ENCODE measurements around the gene TCFL5. TPM values are rescaled to one million over a fixed set of nuclear protein-coding genes. Genes with fewer than 3 reads are reported as not detected.

Gene TCFL5
- total RNA-seq, 1 donor from 2014 or later: 7.2 TPM

- intact Hi-C loops (cut with micrococcal nuclease): no loop called here
Observed at GRCh38 chr20:62835931-62836861, 25.4 kb downstream of the TCFL5 start.

- intact Hi-C loops (cut with micrococcal nuclease): no loop called here
Observed at GRCh38 chr20:62834967-62835730, 26.5 kb downstream of the TCFL5 start.

- intact Hi-C loops (cut with micrococcal nuclease): no loop called here
Observed at GRCh38 chr20:62832951-62833391, 28.7 kb downstream of the TCFL5 start.

- intact Hi-C loops (cut with micrococcal nuclease): no loop called here
Observed at GRCh38 chr20:62832212-62832922, 29.3 kb downstream of the TCFL5 start.

- intact Hi-C loops (cut with micrococcal nuclease): no loop called here
Observed at GRCh38 chr20:62831854-62832211, 29.8 kb downstream of the TCFL5 start.

- intact Hi-C loops (cut with micrococcal nuclease): no loop called here
Observed at GRCh38 chr20:62831361-62831788, 30.2 kb downstream of the TCFL5 start.

GRCh38 chr20:62830821-62831220 lies 30.8 kb downstream of the TCFL5 start:
- intact Hi-C loops (cut with micrococcal nuclease): no loop called here

GRCh38 chr20:62830251-62830650 lies 31.4 kb downstream of the TCFL5 start:
- intact Hi-C loops (cut with micrococcal nuclease): no loop called here

GRCh38 chr20:62829231-62830230 lies 32.1 kb downstream of the TCFL5 start:
- intact Hi-C loops (cut with micrococcal nuclease): no loop called here

GRCh38 chr20:62828511-62829230 lies 33.0 kb downstream of the TCFL5 start:
- intact Hi-C loops (cut with micrococcal nuclease): no loop called here

- intact Hi-C loops (cut with micrococcal nuclease): no loop called here
Observed at GRCh38 chr20:62828051-62828450, 33.6 kb downstream of the TCFL5 start.

GRCh38 chr20:62827311-62828038 lies 34.1 kb downstream of the TCFL5 start:
- intact Hi-C loops (cut with micrococcal nuclease): no loop called here

- intact Hi-C loops (cut with micrococcal nuclease): no loop called here
Observed at GRCh38 chr20:62826646-62827310, 34.8 kb downstream of the TCFL5 start.

- intact Hi-C loops (cut with micrococcal nuclease): no loop called here
Observed at GRCh38 chr20:62825986-62826645, 35.5 kb downstream of the TCFL5 start.

GRCh38 chr20:62825333-62825985 lies 36.2 kb downstream of the TCFL5 start:
- intact Hi-C loops (cut with micrococcal nuclease): no loop called here

GRCh38 chr20:62824476-62825332 lies 36.9 kb downstream of the TCFL5 start:
- intact Hi-C loops (cut with micrococcal nuclease): no loop called here

All from T-helper 2 cell treated with Interferon-gamma antibody and Interleukin-4, amounts not matched to agents 100 ng/mL and 5 ng/mL, for 36 hours (primary cell).